AG04450 (cell line): ENCODE data around the gene L1CAM. TPM values are rescaled to one million over a fixed set of nuclear protein-coding genes. Genes with fewer than 3 reads are reported as not detected.

ENCODE experiments used
- CTCF ChIA-PET: fragments of 300-600, 350-600 bp; formaldehyde crosslinking; extraction: SDS; loops from one replicate; lab custom pipeline; 2022; ENCODE audit warnings: antibody characterized with exemption, inconsistent platforms; lab: Charles Lee
- POLR2A ChIA-PET: fragments of 350-600 bp; formaldehyde crosslinking; extraction: SDS; loops from one replicate; lab custom pipeline; 2021; ENCODE audit warnings: antibody characterized with exemption, inconsistent platforms; lab: Yijun Ruan, JAX
- DNase-seq: peaks from one replicate; pipeline ENCODE4 v3.0.0-alpha.2; 2011; ENCODE audit warnings: low read depth, low spot score
- H3K27ac ChIP-seq: one replicate; pipeline ENCODE4 v1.5.1; 2012; ENCODE audit warnings: low read depth, low read length, control low read depth
- H3K27me3 ChIP-seq: one replicate; pipeline ENCODE4 v1.6.0; 2012; ENCODE audit warnings: low read length; ENCODE audit not compliant: control insufficient read depth, insufficient read depth
- H3K4me3 ChIP-seq: 2 replicates; pipeline ENCODE4 v1.5.1; 2011; ENCODE audit warnings: mild to moderate bottlenecking, low read depth, low read length, control low read depth
- H3K9me3 ChIP-seq: 2 replicates; pipeline ENCODE4 v1.5.1; 2012; ENCODE audit warnings: low read length; ENCODE audit not compliant: control insufficient read depth, insufficient read depth
- polyA plus RNA-seq: library from polyadenylated mRNA; depleted of rRNA; stranded (reverse); fragments of >200 nt; gene quantifications from 2 replicates; pipeline ENCODE4 v1.2.3, GENCODE V29; 2011
- TF ChIP-seq, protein P1 (sequence below): IDR thresholded peaks from 2 replicates; pipeline ENCODE4 v1.5.1; 2011; ENCODE audit warnings: low read depth, low read length, control low read depth, inconsistent platforms

The L1CAM gene
- polyA plus RNA-seq, 1 experiment: 0.10 TPM

DNA sequence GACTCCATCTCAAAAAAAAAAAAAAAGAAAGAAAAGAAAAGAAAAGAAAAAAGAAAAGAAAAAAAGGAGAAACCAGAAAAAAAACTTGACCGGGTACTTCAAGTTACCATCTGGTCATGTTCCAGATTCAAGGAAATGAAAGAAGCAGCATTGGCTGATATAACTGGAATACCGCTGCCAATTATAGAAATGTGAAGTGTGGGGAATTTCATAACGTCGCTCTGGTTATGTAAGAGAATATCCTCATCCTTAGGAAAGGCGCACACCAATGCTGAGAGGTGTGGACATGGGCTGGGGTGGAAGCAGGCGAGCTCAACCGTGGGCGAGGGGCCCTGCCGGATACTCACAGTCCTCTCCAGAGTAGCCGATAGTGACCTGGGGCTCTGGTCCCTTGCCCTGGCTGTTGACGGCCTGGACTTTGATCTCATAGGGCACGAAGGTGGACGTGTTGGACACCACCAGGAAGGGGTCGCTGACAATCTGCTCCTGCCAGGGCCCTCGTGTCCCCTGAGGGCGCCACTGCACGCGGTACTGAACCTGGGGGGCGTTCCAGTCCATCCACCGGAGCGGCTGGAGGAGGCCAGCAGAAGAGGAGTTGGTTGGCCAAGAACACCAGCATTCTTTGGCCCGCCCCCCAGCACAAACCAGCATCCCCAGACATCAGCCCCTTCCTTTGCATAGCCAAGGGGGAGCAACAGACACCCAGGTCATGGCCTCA is 19.5 kb downstream of the L1CAM start:
- Histone ChIP-seq H3K27ac (no peak overlapping the region), H3K4me3 (no peak overlapping the region), H3K27me3 (peaks cover 2% of the 10 kb centered on the region), H3K9me3 (no peaks in the 10 kb centered on the region)
- ChIA-PET CTCF (no interaction called here), POLR2A (no interaction called here)
- TF ChIP-seq, protein P1, sequence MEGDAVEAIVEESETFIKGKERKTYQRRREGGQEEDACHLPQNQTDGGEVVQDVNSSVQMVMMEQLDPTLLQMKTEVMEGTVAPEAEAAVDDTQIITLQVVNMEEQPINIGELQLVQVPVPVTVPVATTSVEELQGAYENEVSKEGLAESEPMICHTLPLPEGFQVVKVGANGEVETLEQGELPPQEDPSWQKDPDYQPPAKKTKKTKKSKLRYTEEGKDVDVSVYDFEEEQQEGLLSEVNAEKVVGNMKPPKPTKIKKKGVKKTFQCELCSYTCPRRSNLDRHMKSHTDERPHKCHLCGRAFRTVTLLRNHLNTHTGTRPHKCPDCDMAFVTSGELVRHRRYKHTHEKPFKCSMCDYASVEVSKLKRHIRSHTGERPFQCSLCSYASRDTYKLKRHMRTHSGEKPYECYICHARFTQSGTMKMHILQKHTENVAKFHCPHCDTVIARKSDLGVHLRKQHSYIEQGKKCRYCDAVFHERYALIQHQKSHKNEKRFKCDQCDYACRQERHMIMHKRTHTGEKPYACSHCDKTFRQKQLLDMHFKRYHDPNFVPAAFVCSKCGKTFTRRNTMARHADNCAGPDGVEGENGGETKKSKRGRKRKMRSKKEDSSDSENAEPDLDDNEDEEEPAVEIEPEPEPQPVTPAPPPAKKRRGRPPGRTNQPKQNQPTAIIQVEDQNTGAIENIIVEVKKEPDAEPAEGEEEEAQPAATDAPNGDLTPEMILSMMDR: no peak
- no peak for DNase-seq

DNA sequence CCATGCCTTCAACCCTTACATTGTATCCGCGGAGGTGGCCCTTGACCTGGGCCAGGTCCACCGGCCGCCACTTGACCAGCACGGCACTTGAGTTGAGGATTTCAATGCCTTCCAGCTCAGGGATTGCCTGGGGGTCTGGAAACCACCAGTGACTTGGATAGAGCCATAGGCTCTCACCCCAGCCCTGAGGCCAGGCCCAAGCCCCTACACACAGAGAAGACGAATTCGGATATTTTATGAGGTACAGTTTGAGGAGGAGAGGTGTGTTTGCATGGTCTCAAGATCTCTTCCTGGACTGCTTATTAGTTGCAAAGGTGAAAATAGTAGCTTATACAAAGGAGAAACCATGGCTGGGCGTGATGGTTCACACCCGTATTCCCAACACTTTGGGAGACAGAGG is 20.3 kb downstream of the L1CAM start:
- H3K27me3 ChIP-seq: peaks cover 5% of the 10 kb centered on the region
- H3K4me3 ChIP-seq: no peak overlapping the region
- H3K27ac ChIP-seq: no peak overlapping the region
- no peak for DNase-seq
- no peaks in the 10 kb centered on the region for H3K9me3 ChIP-seq
- TF ChIP-seq, protein P1: no peak
- CTCF ChIA-PET: no interaction called here
- POLR2A ChIA-PET: no interaction called here

DNA sequence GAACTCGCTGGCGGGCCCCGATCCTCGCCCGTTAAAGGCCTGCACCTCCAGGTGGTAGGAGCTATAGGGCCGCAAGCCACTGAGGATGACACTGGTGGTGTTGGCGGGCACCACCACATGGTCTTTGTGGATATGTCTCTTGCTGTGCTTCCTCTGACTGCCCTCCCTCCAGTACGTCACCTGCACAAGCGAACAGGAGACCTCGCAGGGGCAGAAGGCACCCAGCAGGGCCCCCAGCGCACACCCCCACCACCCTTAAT is 20.7 kb downstream of the L1CAM start:
- no peak overlapping the region for H3K27ac ChIP-seq
- no peak overlapping the region for H3K4me3 ChIP-seq
- H3K27me3 ChIP-seq: peaks cover 5% of the 10 kb centered on the region
- ChIA-PET POLR2A (no interaction called here), CTCF (no interaction called here)
- TF ChIP-seq, protein P1: no peak
- no peaks in the 10 kb centered on the region for H3K9me3 ChIP-seq
- DNase-seq: no peak

DNA sequence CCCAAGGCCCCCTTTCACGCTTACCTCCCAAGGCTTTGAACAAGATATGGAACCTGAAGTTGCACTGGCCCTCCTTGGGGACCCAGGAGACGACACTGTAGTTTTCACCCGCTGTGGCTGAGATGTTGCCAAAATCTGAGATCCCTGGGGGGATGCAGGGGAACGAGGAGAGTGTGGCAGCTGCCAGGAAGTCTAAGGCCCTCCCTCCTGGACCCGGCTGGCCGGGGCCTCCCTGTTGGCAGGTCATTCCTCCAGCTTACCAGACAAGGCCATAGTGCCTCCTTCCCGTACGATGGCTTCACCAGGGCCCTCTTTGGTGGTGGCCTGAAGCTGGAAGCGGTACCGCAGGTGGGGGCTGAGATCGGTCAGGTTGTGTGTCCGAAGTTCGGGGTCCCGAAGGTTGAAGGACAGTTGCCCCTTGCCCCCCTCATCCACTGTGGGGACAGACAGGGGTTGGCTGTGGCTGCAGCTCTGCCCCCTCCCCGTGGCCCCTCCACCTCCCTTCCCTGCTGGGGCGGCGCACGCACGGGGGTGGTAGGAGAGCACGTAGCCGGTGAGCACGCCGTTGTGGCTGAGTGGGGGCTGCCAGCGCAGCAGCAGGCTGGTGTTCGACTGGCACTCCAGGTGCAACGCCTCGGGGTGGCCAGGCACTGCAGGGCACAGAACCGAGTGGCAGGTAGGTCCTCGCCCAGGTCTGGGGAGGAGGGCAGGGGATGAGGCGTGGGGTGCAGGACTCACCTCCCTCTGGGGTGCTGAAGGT is 21.2 kb downstream of the L1CAM start:
- ChIA-PET POLR2A (no interaction called here), CTCF (no interaction called here)
- Histone ChIP-seq H3K4me3 (no peak overlapping the region), H3K27me3 (peaks cover 5% of the 10 kb centered on the region), H3K9me3 (no peaks in the 10 kb centered on the region), H3K27ac (no peak overlapping the region)
- TF ChIP-seq, protein P1: no peak
- DNase-seq: no peak

DNA sequence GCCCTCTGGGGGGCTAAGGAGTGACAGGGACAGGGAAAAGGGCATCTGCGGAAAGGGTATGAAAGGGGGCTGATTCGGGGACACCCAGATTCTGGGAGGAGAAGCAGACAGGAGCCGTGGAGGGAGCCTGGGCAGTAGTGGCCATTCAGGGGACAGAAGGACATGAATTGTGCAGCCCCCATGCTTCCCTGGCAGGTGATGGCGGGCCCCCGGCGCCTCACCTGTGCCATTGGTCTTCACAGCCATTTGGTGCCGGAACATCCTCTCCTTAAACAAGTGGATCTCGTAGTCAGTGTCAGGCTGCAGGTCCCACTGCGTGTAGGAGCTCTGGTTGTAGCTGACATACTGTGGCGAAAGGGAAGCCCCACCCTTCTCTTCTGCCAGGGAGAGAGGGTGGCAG is 21.9 kb downstream of the L1CAM start:
- ChIA-PET POLR2A (no interaction called here), CTCF (no interaction called here)
- no peak overlapping the region for H3K4me3 ChIP-seq
- TF ChIP-seq, protein P1: no peak
- no peaks in the 10 kb centered on the region for H3K9me3 ChIP-seq
- peaks cover 5% of the 10 kb centered on the region for H3K27me3 ChIP-seq
- no peak for DNase-seq
- no peak overlapping the region for H3K27ac ChIP-seq
